GM23248 (cell line): ENCODE measurements around the gene TFB1M. TPM values are rescaled to one million over a fixed set of nuclear protein-coding genes. Genes with fewer than 3 reads are reported as not detected.
"Not testable (repeated sequence)": the region's sequence is repeated elsewhere in the genome, so short reads cannot be mapped to it uniquely, and the experiment has no call there.

Experiments used
- DNase-seq: peaks from one replicate; pipeline ENCODE4 v3.0.0-alpha.2; 2015
- H2AFZ ChIP-seq: fragments of 200-600 bp; sonication (generic); 2 replicates; pipeline ENCODE4 v1.6.1; 2016; ENCODE audit warnings: antibody characterized with exemption
- H3F3A ChIP-seq: fragments of 200-600 bp; sonication (generic); 2 replicates; pipeline ENCODE4 v1.6.1; 2016; ENCODE audit warnings: mild to moderate bottlenecking, antibody characterized with exemption, mixed run types; ENCODE audit not compliant: insufficient read depth
- H3K27ac ChIP-seq: fragments of 200-600 bp; sonication (generic); 2 replicates; pipeline ENCODE4 v1.5.1; 2016; ENCODE audit warnings: mild to moderate bottlenecking
- H3K27me3 ChIP-seq: fragments of 200-600 bp; sonication (generic); replicated peaks from 2 replicates; pipeline ENCODE4 v1.6.1; 2016; ENCODE audit warnings: mild to moderate bottlenecking; ENCODE audit not compliant: insufficient read depth
- H3K36me3 ChIP-seq: fragments of 200-600 bp; sonication (generic); 2 replicates; pipeline ENCODE4 v1.6.1; 2016; ENCODE audit warnings: low read depth, mild to moderate bottlenecking
- H3K4me1 ChIP-seq: fragments of 200-600 bp; sonication (generic); 2 replicates; pipeline ENCODE4 v1.6.1; 2016; ENCODE audit warnings: mild to moderate bottlenecking; ENCODE audit not compliant: insufficient read depth
- H3K4me2 ChIP-seq: fragments of 200-600 bp; sonication (generic); one replicate; pipeline ENCODE4 v1.6.1; 2016; ENCODE audit warnings: mild to moderate bottlenecking; ENCODE audit not compliant: unreplicated experiment
- H3K4me3 ChIP-seq: fragments of 200-600 bp; sonication (generic); 2 replicates; pipeline ENCODE4 v1.5.1; 2016; ENCODE audit warnings: mild to moderate bottlenecking
- H3K79me2 ChIP-seq: fragments of 200-600 bp; sonication (generic); 2 replicates; pipeline ENCODE4 v1.6.1; 2016; ENCODE audit warnings: mild to moderate bottlenecking; ENCODE audit not compliant: insufficient read depth
- H3K9ac ChIP-seq: fragments of 200-600 bp; sonication (generic); 2 replicates; pipeline ENCODE4 v1.6.1; 2016; ENCODE audit warnings: mild to moderate bottlenecking
- H3K9me2 ChIP-seq: fragments of 200-600 bp; sonication (generic); 2 replicates; pipeline ENCODE4 v1.6.1; 2016; ENCODE audit warnings: mixed run types, mild to moderate bottlenecking, moderate library complexity; ENCODE audit not compliant: insufficient read depth
- H3K9me3 ChIP-seq: fragments of 200-600 bp; sonication (generic); one replicate; pipeline ENCODE4 v1.6.1; 2017; ENCODE audit warnings: low read depth
- H4K20me1 ChIP-seq: fragments of 200-600 bp; sonication (generic); 2 replicates; pipeline ENCODE4 v1.6.0; 2016; ENCODE audit not compliant: insufficient read depth
- EZH2 ChIP-seq: fragments of 200-600 bp; sonication (generic); IDR thresholded peaks from 2 replicates; pipeline ENCODE4 v1.6.1; 2018; ENCODE audit warnings: antibody characterized with exemption, mild to moderate bottlenecking; ENCODE audit not compliant: insufficient read depth, poor library complexity, severe bottlenecking
- EZH2phosphoT487 ChIP-seq: fragments of 200-600 bp; sonication (generic); IDR thresholded peaks from 2 replicates; pipeline ENCODE4 v1.6.1; 2018; ENCODE audit warnings: antibody characterized with exemption, moderate library complexity, mild to moderate bottlenecking, low read depth; ENCODE audit not compliant: insufficient read depth
- WGBS, 2 experiments: methylation state at CpG; one replicate each; pipeline ENCODE4 v1.1.6; 2015 to 2017; ENCODE audit warnings: low lambda C conversion rate in 2 of 2, low coverage in 1 of 2; ENCODE audit errors: missing lambda C conversion rate in 2 of 2; 5-methylcytosine and 5-hydroxymethylcytosine counted together
- in situ Hi-C: fragments of 300-500 bp; cut with MboI; formaldehyde crosslinking; loops from 2 replicates; pipeline ENCODE4 v1.15.0; 2020
- polyA plus RNA-seq: library from polyadenylated mRNA; unstranded; fragments of >200 nt; fragmentation: Nextera tagmentation; extraction: Ambion mirVana; gene quantifications from 2 replicates; pipeline ENCODE4 v1.2.1, GENCODE V29; 2016
- total RNA-seq: library from RNA; depleted of rRNA; stranded (reverse); fragments of >200 nt; shearing (Covaris generic); gene quantifications from 2 replicates; pipeline ENCODE4 v1.2.3, GENCODE V29; 2014

The TFB1M gene
- total and polyA plus RNA-seq, 2 experiments from 2014 or later = 9.0 to 14.0 TPM

DNA sequence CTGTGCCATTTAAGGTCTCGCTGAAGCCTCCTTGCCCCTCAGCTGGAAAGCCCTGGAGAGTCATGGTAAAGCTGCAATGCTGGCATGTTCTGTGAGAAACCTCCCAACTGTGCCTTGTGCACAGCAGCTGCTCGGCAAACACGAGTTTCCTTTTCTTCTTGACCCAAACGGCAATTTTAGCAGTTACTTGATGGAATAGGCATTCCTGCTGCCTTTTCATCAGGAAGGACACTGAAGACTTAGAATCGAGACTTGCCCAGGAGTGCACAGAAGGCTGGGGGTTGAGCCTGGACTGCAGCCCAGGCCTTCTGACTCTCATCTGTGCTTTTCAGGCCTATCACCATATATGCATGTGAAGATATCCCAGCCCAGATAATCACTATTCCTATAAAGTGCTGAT is 79.2 kb downstream of the TFB1M start:
- Histone ChIP-seq H3K36me3 (no peaks in the 10 kb centered on the region), H3K27ac (no peak overlapping the region), H3K9ac (no peak overlapping the region), H3K9me2 (no peaks in the 10 kb centered on the region), H3K4me1 (no peaks in the 10 kb centered on the region), H4K20me1 (no peaks in the 10 kb centered on the region), H3K9me3 (no peaks in the 10 kb centered on the region), H3K27me3 (no peaks in the 10 kb centered on the region), H3K4me3 (no peak overlapping the region), H3K79me2 (no peaks in the 10 kb centered on the region), H3K4me2 (no peak overlapping the region), H3F3A (no peaks in the 10 kb centered on the region), H2AFZ (no peak overlapping the region)
- DNase-seq = no peak
- in situ Hi-C loops = no loop called here
- TF ChIP-seq EZH2phosphoT487 (no peak), EZH2 (no peak)
- 52 to 61% methylated on average over 5 of the region's 5 CpGs for WGBS, 2 experiments

DNA sequence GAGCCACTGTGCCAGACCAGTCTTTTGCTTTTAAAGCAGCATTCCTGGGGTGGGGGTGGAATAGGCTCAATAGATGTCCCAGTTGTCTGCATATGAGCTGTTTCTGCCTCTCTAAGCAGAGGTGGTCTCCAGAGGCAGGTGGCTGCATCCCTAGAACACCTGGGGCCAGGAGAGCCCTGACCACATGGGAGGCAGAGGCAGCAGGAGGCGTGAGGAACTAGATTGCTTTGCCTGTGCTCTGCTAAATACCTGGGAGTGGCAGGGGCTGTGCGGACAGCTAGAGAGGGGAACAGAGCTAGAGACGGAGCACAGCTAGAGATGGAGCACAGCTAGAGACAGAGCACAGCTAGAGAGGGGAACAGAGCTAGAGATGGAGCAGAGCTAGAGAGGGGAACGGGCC is 79.6 kb downstream of the TFB1M start:
- no peak for DNase-seq
- H3K4me1 ChIP-seq = no peaks in the 10 kb centered on the region
- H2AFZ ChIP-seq = no peak overlapping the region
- H3K27ac ChIP-seq = no peak overlapping the region
- in situ Hi-C loops = no loop called here
- no peaks in the 10 kb centered on the region for H3K79me2 ChIP-seq
- H4K20me1 ChIP-seq = no peaks in the 10 kb centered on the region
- no peaks in the 10 kb centered on the region for H3K9me3 ChIP-seq
- TF ChIP-seq EZH2phosphoT487 = no peak
- no peak for TF ChIP-seq EZH2
- WGBS, 2 experiments = 94 to 99% methylated on average over 4 of the region's 4 CpGs
- H3K36me3 ChIP-seq = no peaks in the 10 kb centered on the region
- H3K27me3 ChIP-seq = no peaks in the 10 kb centered on the region
- no peaks in the 10 kb centered on the region for H3K9me2 ChIP-seq
- H3F3A ChIP-seq = no peaks in the 10 kb centered on the region
- no peak overlapping the region for H3K4me2 ChIP-seq
- H3K4me3 ChIP-seq = no peak overlapping the region
- H3K9ac ChIP-seq = no peak overlapping the region

DNA sequence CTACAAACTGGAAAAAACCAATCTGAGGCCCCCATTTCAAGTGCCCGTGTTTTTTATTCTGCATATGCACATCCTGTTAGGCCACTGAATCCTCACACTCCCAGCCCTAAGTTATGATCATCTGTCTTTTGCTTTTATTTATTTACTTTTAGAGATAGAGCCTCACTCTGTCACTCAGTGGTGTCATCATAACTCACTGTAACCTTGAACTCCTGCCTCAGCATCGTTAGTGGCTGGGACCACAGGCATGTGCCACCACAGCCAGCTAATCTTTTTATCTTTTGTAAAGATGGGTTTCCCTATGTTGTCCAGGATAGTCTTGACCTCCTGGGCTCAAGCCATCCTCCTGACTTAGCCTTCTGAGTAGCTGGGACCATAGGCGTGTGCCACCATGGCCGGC is 80.1 kb downstream of the TFB1M start:
- DNase-seq = no peak
- in situ Hi-C loops = no loop called here

DNA sequence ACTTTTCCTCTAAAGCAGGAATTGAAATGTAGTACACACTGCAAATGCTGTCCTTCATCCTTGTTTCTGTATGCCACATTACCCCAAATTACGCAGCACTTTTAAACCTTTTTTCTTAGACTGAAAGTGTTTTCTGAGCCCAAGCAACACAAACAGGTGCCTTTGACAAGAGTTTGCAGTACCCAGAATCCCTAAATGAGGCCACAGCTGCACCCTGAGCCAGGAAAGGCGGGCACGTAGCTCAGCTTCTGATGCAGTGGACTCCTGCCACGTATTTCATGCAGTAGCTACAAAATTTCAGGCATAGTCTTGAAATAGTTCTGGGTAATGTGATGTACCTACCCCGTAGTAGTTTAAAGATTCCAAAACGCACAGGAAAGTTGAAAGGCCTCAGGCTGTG is 81.4 kb downstream of the TFB1M start:
- H3K9ac ChIP-seq = no peak overlapping the region
- no peak overlapping the region for H3K4me2 ChIP-seq
- TF ChIP-seq EZH2 (no peak), EZH2phosphoT487 (no peak)
- no peaks in the 10 kb centered on the region for H4K20me1 ChIP-seq
- WGBS, 2 experiments = 80 to 82% methylated on average over 6 of the region's 6 CpGs
- DNase-seq = no peak
- H3K36me3 ChIP-seq = no peaks in the 10 kb centered on the region
- no peaks in the 10 kb centered on the region for H3F3A ChIP-seq
- in situ Hi-C loops = no loop called here
- H3K27ac ChIP-seq = no peak overlapping the region
- H3K9me3 ChIP-seq = no peaks in the 10 kb centered on the region
- H3K27me3 ChIP-seq = no peaks in the 10 kb centered on the region
- no peak overlapping the region for H2AFZ ChIP-seq
- no peak overlapping the region for H3K4me3 ChIP-seq
- H3K79me2 ChIP-seq = no peaks in the 10 kb centered on the region
- no peaks in the 10 kb centered on the region for H3K9me2 ChIP-seq
- H3K4me1 ChIP-seq = no peaks in the 10 kb centered on the region; the same call in 1 of the 2 replicates

More for the DNA sequence above, 80.1 kb downstream of the TFB1M start:
- Histone ChIP-seq H3K4me2 (no peak overlapping the region), H3K27me3 (no peaks in the 10 kb centered on the region), H3K9me3 (no peaks in the 10 kb centered on the region), H3K9ac (no peak overlapping the region), H3K27ac (no peak overlapping the region), H3K4me1 (no peaks in the 10 kb centered on the region), H3F3A (no peaks in the 10 kb centered on the region), H3K36me3 (no peaks in the 10 kb centered on the region), H2AFZ (no peak overlapping the region), H4K20me1 (no peaks in the 10 kb centered on the region), H3K9me2 (no peaks in the 10 kb centered on the region), H3K79me2 (no peaks in the 10 kb centered on the region), H3K4me3 (no peak overlapping the region)
- no peak for TF ChIP-seq EZH2phosphoT487
- TF ChIP-seq EZH2 = no peak
- 72 to 96% methylated on average over 3 to 4 of the region's 4 CpGs for WGBS, 2 experiments

DNA sequence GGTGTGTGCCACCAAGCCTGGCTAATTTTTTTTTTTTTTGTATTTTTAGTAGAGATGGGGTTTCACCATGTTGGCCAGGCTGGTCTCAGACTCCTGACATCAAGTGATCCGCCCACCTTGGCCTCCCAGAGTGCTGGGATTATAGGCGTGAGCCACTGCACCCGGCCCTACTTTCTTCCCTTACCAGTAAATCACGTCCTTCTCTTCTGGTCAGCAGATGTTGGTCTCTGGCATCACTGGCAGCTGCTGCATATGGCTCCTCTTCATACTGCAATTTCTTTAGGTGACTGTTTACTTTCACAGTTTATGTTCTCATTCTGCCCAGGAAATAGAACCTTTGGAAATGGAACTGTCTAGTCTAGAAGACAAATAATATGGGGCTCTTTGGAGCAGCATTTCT is 83.3 kb downstream of the TFB1M start:
- H3K27ac ChIP-seq, H3F3A ChIP-seq, DNase-seq, H3K4me2 ChIP-seq, H3K9ac ChIP-seq, H3K4me1 ChIP-seq, in situ Hi-C loops, H3K9me2 ChIP-seq, H2AFZ ChIP-seq, H3K36me3 ChIP-seq, H4K20me1 ChIP-seq, H3K9me3 ChIP-seq, H3K79me2 ChIP-seq, H3K27me3 ChIP-seq, H3K4me3 ChIP-seq: not testable (repeated sequence)
- 93 to 94% methylated on average over 4 of the region's 4 CpGs for WGBS, 2 experiments
